HepG2 (cell line): ENCODE results near the gene DDI2. TPM values are rescaled to one million over a fixed set of nuclear protein-coding genes. Genes with fewer than 3 reads are reported as not detected.

Source experiments
- ETV6 ChIP-seq: sonication (generic); formaldehyde crosslinking; conservative IDR thresholded peaks from 2 replicates; pipeline ENCODE4 v1.4.0; 2020; ENCODE audit warnings: missing genetic modification reagents
- IKZF4 ChIP-seq: sonication (generic); formaldehyde crosslinking; IDR thresholded peaks from 2 replicates; pipeline ENCODE4 v1.5.1; 2020; ENCODE audit warnings: borderline replicate concordance, mild to moderate bottlenecking, low read depth, missing genetic modification reagents; ENCODE audit errors: not compliant biosample characterization
- KDM2A ChIP-seq: sonication (generic); formaldehyde crosslinking; IDR thresholded peaks from 2 replicates; pipeline ENCODE4 v1.4.0; 2020; ENCODE audit warnings: low read depth, missing genetic modification reagents, borderline replicate concordance
- NFKBIZ ChIP-seq: IDR thresholded peaks from 2 replicates; pipeline ENCODE4 v1.6.1; 2018; ENCODE audit warnings: missing genetic modification reagents, missing compliant biosample characterization
- SOX6 ChIP-seq, 2 experiments: fragments of 450-650 bp in 1 of 2; sonication (generic) in 1 of 2; formaldehyde crosslinking in 1 of 2; IDR thresholded peaks; 2 replicates each; pipeline versions ENCODE4 v1.4.0 to v1.6.1; 2017 to 2020; ENCODE audit warnings: antibody characterized with exemption in 1 of 2, mild to moderate bottlenecking in 1 of 2, missing genetic modification reagents in 1 of 2
- ZBTB40 ChIP-seq, 2 experiments: fragments of 450-650 bp in 1 of 2; sonication (generic) in 1 of 2; formaldehyde crosslinking in 1 of 2; IDR thresholded peaks; 2 replicates each; pipeline versions ENCODE4 v1.6.1 to v1.8.0; 2016 to 2022; ENCODE audit warnings: antibody characterized with exemption in 1 of 2, mild to moderate bottlenecking in 1 of 2, missing genetic modification reagents in 1 of 2
- ZFP90 ChIP-seq: sonication (generic); formaldehyde crosslinking; IDR thresholded peaks from 2 replicates; pipeline ENCODE4 v1.8.0; 2022; ENCODE audit warnings: missing genetic modification reagents, mild to moderate bottlenecking, inconsistent platforms, borderline replicate concordance
- ZNF280D ChIP-seq: sonication (generic); formaldehyde crosslinking; IDR thresholded peaks from 2 replicates; pipeline ENCODE4 v1.5.1; 2020; ENCODE audit warnings: mild to moderate bottlenecking, missing genetic modification reagents
- ZNF354B ChIP-seq: sonication (generic); formaldehyde crosslinking; IDR thresholded peaks from 2 replicates; pipeline ENCODE4 v1.8.0; 2022; ENCODE audit warnings: mild to moderate bottlenecking, missing genetic modification reagents
- ZNF605 ChIP-seq: sonication (generic); formaldehyde crosslinking; IDR thresholded peaks from 2 replicates; pipeline ENCODE4 v1.8.0; 2022; ENCODE audit warnings: mild to moderate bottlenecking, missing genetic modification reagents
- ZNF614 ChIP-seq: IDR thresholded peaks from 2 replicates; pipeline ENCODE4 v1.6.1; 2018; ENCODE audit warnings: missing biosample characterization, missing genetic modification reagents, inconsistent platforms, borderline replicate concordance
- ZNF619 ChIP-seq: sonication (generic); formaldehyde crosslinking; IDR thresholded peaks from 2 replicates; pipeline ENCODE4 v1.4.0; 2020; ENCODE audit warnings: mild to moderate bottlenecking, missing genetic modification reagents
- polyA plus RNA-seq, 8 experiments: library from polyadenylated mRNA; depleted of rRNA in 3 of 8; stranded (reverse) in 7 of 8; unstranded in 1 of 8; fragments of >200 nt; fragmentation: Illumina TruSeq in 4 of 8; extraction: Trizol in 4 of 8; gene quantifications; 2 replicates each; pipeline versions ENCODE4 v1.2.1 to v1.2.3, GENCODE V29; 2011 to 2016; ENCODE audit warnings: low read depth in 4 of 8, missing spikeins in 1 of 8, mixed read lengths in 1 of 8; ENCODE audit not compliant: insufficient read depth in 1 of 8
- total RNA-seq, 5 experiments: library from RNA; depleted of rRNA; stranded (reverse); fragments of >200 nt; fragmentation: Illumina TruSeq; extraction: Trizol; gene quantifications; 2 replicates each; pipeline ENCODE4 v1.2.3, GENCODE V29; 2016; ENCODE audit warnings: low read depth in 1 of 5
- TF ChIP-seq, protein P1 (sequence below): sonication (generic); formaldehyde crosslinking; IDR thresholded peaks from 2 replicates; pipeline ENCODE4 v1.4.0; 2020; ENCODE audit warnings: missing genetic modification reagents

Gene DDI2
- total and polyA plus RNA-seq, 2 of the 13 experiments (the other 11 are each of a cell fraction or from before 2014, with no cell fraction given), result 8.5 to 25.7 TPM

DNA sequence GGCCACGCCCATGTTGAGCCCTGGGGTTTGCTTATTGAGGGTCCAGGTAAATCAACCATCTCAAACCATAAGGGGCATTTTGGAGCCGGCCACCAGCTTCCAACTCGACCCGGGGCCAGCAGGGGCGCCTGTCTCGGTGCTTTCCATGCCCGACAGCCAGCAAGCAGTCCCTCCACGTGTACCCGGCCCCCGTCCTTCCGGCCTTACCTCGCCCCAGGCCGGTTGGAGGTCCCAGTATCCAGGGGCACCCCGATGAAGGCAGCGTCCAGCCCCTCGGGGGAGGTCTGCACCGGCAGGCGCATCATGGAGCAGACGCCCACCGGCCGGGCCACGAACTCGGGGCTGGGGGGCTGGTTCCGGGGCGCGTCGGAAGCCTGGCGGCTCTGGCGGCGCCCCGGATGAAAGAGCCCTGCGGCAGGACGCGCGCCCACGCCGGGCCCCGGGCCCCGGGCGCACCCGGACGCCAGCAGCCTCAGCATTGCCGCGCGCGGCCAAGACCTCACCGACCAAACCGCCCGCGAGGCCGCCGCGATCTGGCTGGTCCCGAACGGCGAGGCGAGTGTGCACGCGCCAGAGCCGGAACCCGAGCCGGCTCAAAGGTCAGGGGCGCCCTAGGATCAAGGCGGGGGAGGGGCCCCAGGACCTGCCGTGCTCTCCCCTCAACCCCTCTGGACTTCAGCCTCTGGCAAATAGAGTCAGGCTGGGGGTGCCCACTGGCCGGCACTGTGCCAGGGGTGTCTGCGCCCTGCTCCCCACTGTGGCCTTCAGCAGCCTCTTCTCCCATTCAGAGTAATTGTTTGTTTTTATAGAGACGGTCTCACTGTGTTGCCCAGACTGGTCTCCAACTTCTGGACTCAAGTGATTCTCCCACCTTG, 32.5 kb upstream of the DDI2 start, which contains the start of gene AGMAT (continued):
- TF ChIP-seq, protein P1, sequence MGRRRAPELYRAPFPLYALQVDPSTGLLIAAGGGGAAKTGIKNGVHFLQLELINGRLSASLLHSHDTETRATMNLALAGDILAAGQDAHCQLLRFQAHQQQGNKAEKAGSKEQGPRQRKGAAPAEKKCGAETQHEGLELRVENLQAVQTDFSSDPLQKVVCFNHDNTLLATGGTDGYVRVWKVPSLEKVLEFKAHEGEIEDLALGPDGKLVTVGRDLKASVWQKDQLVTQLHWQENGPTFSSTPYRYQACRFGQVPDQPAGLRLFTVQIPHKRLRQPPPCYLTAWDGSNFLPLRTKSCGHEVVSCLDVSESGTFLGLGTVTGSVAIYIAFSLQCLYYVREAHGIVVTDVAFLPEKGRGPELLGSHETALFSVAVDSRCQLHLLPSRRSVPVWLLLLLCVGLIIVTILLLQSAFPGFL (CRISPR knock-in tag), result peak; percentile 85; the same call in 1 of the 2 replicates
- TF ChIP-seq SOX6 (IDR thresholded peaks at IDR 0.05) (no peak), SOX6 (CRISPR knock-in tag; IDR thresholded peaks at IDR 0.05) (peak; percentile 89), NFKBIZ (CRISPR knock-in tag) (no peak), ZNF619 (CRISPR knock-in tag) (no peak; the same call in 1 of the 2 replicates), KDM2A (CRISPR knock-in tag) (peak; percentile 77), IKZF4 (CRISPR knock-in tag) (no peak), ZNF614 (CRISPR knock-in tag) (peak; percentile 83), ZNF605 (CRISPR knock-in tag) (peak; percentile 79; the same call in 1 of the 2 replicates), ZNF354B (CRISPR knock-in tag) (no peak), ZFP90 (CRISPR knock-in tag) (peak; percentile 72; the same call in 1 of the 2 replicates), ZNF280D (CRISPR knock-in tag) (no peak), ETV6 (CRISPR knock-in tag) (no peak), ZBTB40 (IDR thresholded peaks at IDR 0.05) (no peak), ZBTB40 (CRISPR knock-in tag; IDR thresholded peaks at IDR 0.05) (peak; percentile 85; the same call in 1 of the 2 replicates)
